Neural cell (in vitro differentiated cells): ENCODE data around the gene CLCN4. TPM values are rescaled to one million over a fixed set of nuclear protein-coding genes. Genes with fewer than 3 reads are reported as not detected.

Source experiments
- H2AFZ ChIP-seq: fragments of 200-600, 300-800 bp; sonication (generic), shearing (Covaris generic); 2 replicates; pipeline ENCODE4 v1.6.0; 2014; ENCODE audit warnings: low read depth, mild to moderate bottlenecking, antibody characterized with exemption, low read length, moderate library complexity
- H3F3A ChIP-seq: fragments of 200-600 bp; shearing (Covaris generic); 2 replicates; pipeline ENCODE4 v1.6.1; 2016; ENCODE audit warnings: mild to moderate bottlenecking, moderate library complexity, mixed read lengths, antibody characterized with exemption, low read length; ENCODE audit not compliant: insufficient read depth, poor library complexity, severe bottlenecking
- H3K27ac ChIP-seq: fragments of 200-600, 300-800 bp; sonication (generic), shearing (Covaris generic); 2 replicates; pipeline ENCODE4 v1.5.1; 2014; ENCODE audit warnings: mild to moderate bottlenecking, low read length, moderate library complexity
- H3K27me3 ChIP-seq: fragments of 300-800, 200-600 bp; sonication (generic), shearing (Covaris generic); 2 replicates; pipeline ENCODE4 v1.6.0; 2014; ENCODE audit warnings: mild to moderate bottlenecking, low read depth, low read length, moderate library complexity; ENCODE audit not compliant: insufficient read depth
- H3K36me3 ChIP-seq: fragments of 300-800, 200-600 bp; sonication (generic), shearing (Covaris generic); 2 replicates; pipeline ENCODE4 v1.5.1; 2014; ENCODE audit warnings: mild to moderate bottlenecking, antibody characterized with exemption, low read length, moderate library complexity; ENCODE audit not compliant: insufficient read depth
- H3K4me2 ChIP-seq: fragments of 300-800, 200-600 bp; sonication (generic), shearing (Covaris generic); 2 replicates; pipeline ENCODE4 v1.6.0; 2014; ENCODE audit warnings: mild to moderate bottlenecking, low read length
- H3K4me3 ChIP-seq: fragments of 300-800, 200-600 bp; sonication (generic), shearing (Covaris generic); 2 replicates; pipeline ENCODE4 v1.5.1; 2014; ENCODE audit warnings: mild to moderate bottlenecking, low read length, moderate library complexity
- H3K79me2 ChIP-seq: fragments of 200-600 bp; shearing (Covaris generic); replicated peaks from 2 replicates; pipeline ENCODE4 v1.6.0; 2014; ENCODE audit warnings: mild to moderate bottlenecking, low read length, moderate library complexity; ENCODE audit not compliant: insufficient read depth
- H3K9ac ChIP-seq: fragments of 300-800, 200-600 bp; sonication (generic), shearing (Covaris generic); 2 replicates; pipeline ENCODE4 v1.6.1; 2016; ENCODE audit warnings: mild to moderate bottlenecking, low read length, mixed read lengths
- H3K9me2 ChIP-seq: fragments of 200-600 bp; shearing (Covaris generic); 2 replicates; pipeline ENCODE4 v1.6.1; 2016; ENCODE audit warnings: mild to moderate bottlenecking, low read length, mixed read lengths; ENCODE audit not compliant: insufficient read depth
- H3K9me3 ChIP-seq: fragments of 200-600, 300-800 bp; sonication (generic), shearing (Covaris generic); 2 replicates; pipeline ENCODE4 v1.6.1; 2016; ENCODE audit warnings: mild to moderate bottlenecking, mixed run types, low read length, moderate library complexity, mixed read lengths
- H4K20me1 ChIP-seq: fragments of 200-600 bp; shearing (Covaris generic); 2 replicates; pipeline ENCODE4 v1.6.1; 2016; ENCODE audit warnings: mild to moderate bottlenecking, mixed run types; ENCODE audit not compliant: insufficient read depth
- EP300 ChIP-seq: fragments of 450-650 bp; conservative IDR thresholded peaks from 2 replicates; pipeline ENCODE4 v1.6.1; 2014; ENCODE audit warnings: antibody characterized with exemption, mild to moderate bottlenecking, moderate library complexity; ENCODE audit not compliant: poor library complexity, severe bottlenecking
- EZH2 ChIP-seq: fragments of 200-600, 300-800 bp; shearing (Covaris generic), sonication (generic); IDR thresholded peaks from 2 replicates; pipeline ENCODE4 v1.6.1; 2014; ENCODE audit warnings: antibody characterized with exemption, low read length, borderline replicate concordance, mild to moderate bottlenecking; ENCODE audit not compliant: insufficient read depth, poor library complexity, severe bottlenecking
- MXI1 ChIP-seq: fragments of 450-650 bp; conservative IDR thresholded peaks from 2 replicates; pipeline ENCODE4 v1.6.1; 2014; ENCODE audit warnings: antibody characterized with exemption, mild to moderate bottlenecking; ENCODE audit not compliant: poor library complexity, severe bottlenecking
- POLR2AphosphoS5 ChIP-seq: IDR thresholded peaks from 2 replicates; pipeline ENCODE4 v1.6.1; 2012
- RAD21 ChIP-seq: fragments of 450-650 bp; conservative IDR thresholded peaks from 2 replicates; pipeline ENCODE4 v1.6.1; 2014; ENCODE audit warnings: antibody characterized with exemption, mild to moderate bottlenecking, moderate library complexity
- REST ChIP-seq: IDR thresholded peaks from 2 replicates; pipeline ENCODE4 v1.6.1; 2012; ENCODE audit warnings: borderline replicate concordance
- SMC3 ChIP-seq: fragments of 450-650 bp; conservative IDR thresholded peaks from 2 replicates; pipeline ENCODE4 v1.6.1; 2014; ENCODE audit warnings: antibody characterized with exemption, mild to moderate bottlenecking, moderate library complexity; ENCODE audit not compliant: poor library complexity
- TAF1 ChIP-seq: IDR thresholded peaks from 2 replicates; pipeline ENCODE4 v1.6.1; 2012; ENCODE audit warnings: low read depth
- polyA plus RNA-seq: library from polyadenylated mRNA; depleted of rRNA; stranded (reverse); fragments of >200 nt; gene quantifications from 2 replicates; pipeline ENCODE4 v1.2.3, GENCODE V29; 2014
- TF ChIP-seq, protein P1 (sequence below): fragments of 450-650 bp; IDR thresholded peaks from 2 replicates; pipeline ENCODE4 v1.5.1; 2014; ENCODE audit warnings: antibody characterized with exemption, mild to moderate bottlenecking, moderate library complexity; ENCODE audit not compliant: poor library complexity, severe bottlenecking

Gene CLCN4
- polyA plus RNA-seq, 1 donor from 2014 or later: 21.4 TPM

DNA sequence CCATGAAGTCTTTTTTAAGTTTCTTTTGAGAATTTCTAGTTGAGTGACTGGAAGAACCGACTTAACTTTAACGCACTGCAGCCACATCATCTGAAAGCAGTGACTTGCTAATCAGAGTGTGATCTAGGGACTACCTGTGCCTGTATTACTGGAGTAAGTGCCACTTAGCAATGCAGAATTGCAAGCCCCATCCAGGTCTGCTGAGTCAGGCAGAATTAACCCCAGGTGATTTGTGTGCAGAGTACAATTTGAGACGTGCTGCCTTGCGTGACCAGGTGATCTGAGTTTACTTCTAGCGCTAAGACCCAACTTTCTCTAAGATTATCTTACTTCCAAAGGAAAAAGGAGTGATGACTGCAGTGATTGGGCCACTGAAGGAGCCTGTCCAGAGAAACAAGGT is 85.3 kb downstream of the CLCN4 start:
- no peaks in the 10 kb centered on the region for H3K9me3 ChIP-seq

DNA sequence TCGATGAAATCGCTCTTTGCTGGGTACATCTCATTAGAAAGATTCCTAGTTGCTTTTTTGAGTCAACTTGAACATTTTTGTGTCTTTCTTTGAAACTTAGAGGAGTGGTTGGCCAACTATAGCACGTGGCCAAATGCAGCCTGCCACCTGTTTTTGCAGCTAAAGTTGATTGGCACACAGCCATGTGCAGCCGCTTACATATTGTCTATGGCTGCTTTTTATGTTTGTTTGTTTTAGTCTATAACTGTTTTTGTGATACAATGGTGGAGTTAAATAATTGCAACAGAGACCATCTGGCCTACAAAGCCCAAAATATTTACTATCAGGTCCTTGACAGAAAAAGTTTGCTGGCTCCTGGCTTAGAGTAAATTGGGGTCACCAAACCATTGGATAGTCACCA is 86.3 kb downstream of the CLCN4 start:
- Histone ChIP-seq H3K79me2 (no peaks in the 10 kb centered on the region), H3K36me3 (no peaks in the 10 kb centered on the region), H3K27me3 (no peaks in the 10 kb centered on the region), H3K4me3 (no peak overlapping the region), H3K27ac (no peak overlapping the region), H3F3A (no peaks in the 10 kb centered on the region), H3K4me2 (no peak overlapping the region), H3K9me3 (no peaks in the 10 kb centered on the region), H4K20me1 (no peaks in the 10 kb centered on the region), H2AFZ (no peak overlapping the region), H3K9ac (no peak overlapping the region), H3K9me2 (no peaks in the 10 kb centered on the region)
- TF ChIP-seq, protein P1, sequence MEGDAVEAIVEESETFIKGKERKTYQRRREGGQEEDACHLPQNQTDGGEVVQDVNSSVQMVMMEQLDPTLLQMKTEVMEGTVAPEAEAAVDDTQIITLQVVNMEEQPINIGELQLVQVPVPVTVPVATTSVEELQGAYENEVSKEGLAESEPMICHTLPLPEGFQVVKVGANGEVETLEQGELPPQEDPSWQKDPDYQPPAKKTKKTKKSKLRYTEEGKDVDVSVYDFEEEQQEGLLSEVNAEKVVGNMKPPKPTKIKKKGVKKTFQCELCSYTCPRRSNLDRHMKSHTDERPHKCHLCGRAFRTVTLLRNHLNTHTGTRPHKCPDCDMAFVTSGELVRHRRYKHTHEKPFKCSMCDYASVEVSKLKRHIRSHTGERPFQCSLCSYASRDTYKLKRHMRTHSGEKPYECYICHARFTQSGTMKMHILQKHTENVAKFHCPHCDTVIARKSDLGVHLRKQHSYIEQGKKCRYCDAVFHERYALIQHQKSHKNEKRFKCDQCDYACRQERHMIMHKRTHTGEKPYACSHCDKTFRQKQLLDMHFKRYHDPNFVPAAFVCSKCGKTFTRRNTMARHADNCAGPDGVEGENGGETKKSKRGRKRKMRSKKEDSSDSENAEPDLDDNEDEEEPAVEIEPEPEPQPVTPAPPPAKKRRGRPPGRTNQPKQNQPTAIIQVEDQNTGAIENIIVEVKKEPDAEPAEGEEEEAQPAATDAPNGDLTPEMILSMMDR: no peak
- no peak for TF ChIP-seq EZH2
- no peak for TF ChIP-seq TAF1
- TF ChIP-seq RAD21: no peak
- TF ChIP-seq MXI1: no peak
- no peak for TF ChIP-seq POLR2AphosphoS5
- no peak for TF ChIP-seq SMC3
- no peak for TF ChIP-seq EP300
- no peak for TF ChIP-seq REST

More for the DNA sequence above, 85.3 kb downstream of the CLCN4 start:
- Histone ChIP-seq H3K9me2 (no peaks in the 10 kb centered on the region), H3F3A (no peaks in the 10 kb centered on the region), H3K4me2 (no peak overlapping the region), H3K4me3 (no peak overlapping the region), H3K36me3 (no peaks in the 10 kb centered on the region), H3K27ac (no peak overlapping the region), H3K79me2 (no peaks in the 10 kb centered on the region), H2AFZ (no peak overlapping the region), H3K27me3 (no peaks in the 10 kb centered on the region), H4K20me1 (no peaks in the 10 kb centered on the region), H3K9ac (no peak overlapping the region)
- TF ChIP-seq TAF1: no peak
- TF ChIP-seq POLR2AphosphoS5: no peak
- TF ChIP-seq EZH2: no peak
- TF ChIP-seq RAD21: no peak
- TF ChIP-seq SMC3: no peak
- TF ChIP-seq, protein P1: no peak
- TF ChIP-seq EP300: no peak
